Measurements from ENCODE around the gene PDF. TPM values are rescaled to one million over a fixed set of nuclear protein-coding genes. Genes with fewer than 3 reads are reported as not detected.

PDF gene
- polyA plus RNA-seq, 1 donor: 6.8 TPM

DNA sequence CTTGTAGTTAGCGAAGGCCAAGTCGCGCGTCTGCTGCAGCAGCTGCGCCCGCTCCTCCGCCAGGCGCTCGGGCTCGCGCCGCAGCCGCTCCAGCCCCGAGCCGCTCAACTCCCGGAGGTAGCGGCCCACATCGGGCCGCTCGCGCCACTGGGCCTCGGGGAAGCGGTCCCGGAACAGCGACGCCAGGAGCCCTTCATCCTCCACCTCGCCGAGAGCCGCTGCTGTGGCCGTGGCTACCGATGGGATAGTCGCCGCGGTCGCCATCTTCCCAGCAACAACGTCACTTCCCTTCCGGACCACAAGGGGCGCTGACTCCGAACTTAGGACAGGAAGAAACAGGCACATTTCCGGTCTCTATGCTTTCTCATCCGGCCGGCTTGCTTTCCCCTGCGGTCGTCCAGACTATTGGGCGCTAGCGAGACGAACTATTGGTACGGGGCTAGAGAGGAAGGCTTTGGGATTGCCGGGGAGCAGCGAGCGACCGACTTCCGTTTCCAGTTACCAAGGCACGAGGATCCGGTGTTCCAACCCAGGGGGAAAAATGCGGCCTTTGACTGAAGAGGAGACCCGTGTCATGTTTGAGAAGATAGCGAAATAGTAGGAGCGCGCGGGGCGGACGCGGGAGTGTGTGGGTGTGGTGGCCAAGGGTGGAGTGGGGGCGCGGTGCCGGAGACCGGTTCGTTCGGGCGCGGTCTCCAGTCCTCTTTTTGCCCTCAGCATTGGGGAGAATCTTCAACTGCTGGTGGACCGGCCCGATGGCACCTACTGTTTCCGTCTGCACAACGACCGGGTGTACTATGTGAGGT is 9.1 kb upstream of the PDF start, which contains the start of the genes COG8 and NIP7:
TSS of gene COG8 (minus strand) at position 276 of the 806 bp plus-strand sequence. CDS start at position 264, 12 bp downstream.
TSS of gene NIP7 (plus strand) at position 484 of the 806 bp plus-strand sequence. CDS start at position 542, 58 bp downstream.
- peak; percentile 97 for DNase-seq (ENCODE audit: low read depth)

DNA sequence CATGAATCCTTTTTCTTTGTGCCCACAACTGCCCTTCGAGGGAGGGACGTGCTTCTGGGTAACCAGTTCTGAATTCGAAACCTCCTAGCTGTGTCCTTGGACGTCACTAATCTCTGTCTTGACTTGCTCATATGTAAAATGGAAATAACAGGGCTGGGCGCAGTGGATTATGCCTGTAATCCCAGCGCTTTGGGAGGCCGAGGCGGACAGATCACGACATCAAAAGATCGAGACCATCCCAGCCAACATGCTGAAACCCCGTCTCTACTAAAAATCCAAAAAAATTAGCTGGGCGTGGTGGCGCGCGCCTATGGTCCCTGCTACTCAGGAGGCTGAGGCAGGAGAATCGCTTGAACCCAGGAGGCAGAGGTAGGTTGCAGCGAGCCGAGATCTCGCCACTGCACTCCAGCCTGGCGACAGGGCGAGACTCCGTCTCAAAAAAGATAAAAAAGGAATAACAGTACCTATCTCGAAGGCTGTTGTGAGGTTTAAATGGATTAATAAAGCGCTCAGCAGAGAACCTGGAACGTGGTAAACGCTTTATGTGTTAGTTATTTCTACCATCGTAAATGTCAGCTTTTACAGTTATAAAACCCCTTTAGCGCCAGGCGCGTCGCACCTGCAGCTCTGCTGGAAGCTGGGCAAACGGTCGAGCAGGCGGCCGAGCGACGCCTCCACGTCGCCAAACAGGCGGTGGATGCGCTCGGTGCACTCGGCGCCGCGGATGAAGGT is 8.3 kb upstream of the PDF start:
- DNase-seq (ENCODE audit: low read depth): no peak

DNA sequence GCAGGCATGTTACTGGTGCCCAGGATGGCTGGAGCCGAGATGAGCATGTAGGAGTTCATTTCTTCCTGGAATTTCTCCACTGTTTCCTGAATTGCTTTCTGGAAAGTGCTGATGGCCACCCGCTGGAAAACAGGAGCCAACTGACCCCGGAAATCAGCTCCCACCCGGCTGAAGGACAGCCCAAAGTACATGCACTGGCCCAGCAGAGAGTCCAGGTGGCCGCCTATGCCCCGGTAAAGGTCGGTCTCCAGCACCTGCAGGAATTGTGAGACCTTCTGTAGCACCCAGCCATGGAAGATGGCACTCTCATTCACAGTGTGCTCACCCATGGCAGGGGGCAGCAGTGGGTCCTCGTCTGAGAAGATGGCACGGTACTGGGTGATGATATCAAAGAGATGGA is 4.3 kb upstream of the PDF start:
- DNase-seq (ENCODE audit: low read depth): no peak

DNA sequence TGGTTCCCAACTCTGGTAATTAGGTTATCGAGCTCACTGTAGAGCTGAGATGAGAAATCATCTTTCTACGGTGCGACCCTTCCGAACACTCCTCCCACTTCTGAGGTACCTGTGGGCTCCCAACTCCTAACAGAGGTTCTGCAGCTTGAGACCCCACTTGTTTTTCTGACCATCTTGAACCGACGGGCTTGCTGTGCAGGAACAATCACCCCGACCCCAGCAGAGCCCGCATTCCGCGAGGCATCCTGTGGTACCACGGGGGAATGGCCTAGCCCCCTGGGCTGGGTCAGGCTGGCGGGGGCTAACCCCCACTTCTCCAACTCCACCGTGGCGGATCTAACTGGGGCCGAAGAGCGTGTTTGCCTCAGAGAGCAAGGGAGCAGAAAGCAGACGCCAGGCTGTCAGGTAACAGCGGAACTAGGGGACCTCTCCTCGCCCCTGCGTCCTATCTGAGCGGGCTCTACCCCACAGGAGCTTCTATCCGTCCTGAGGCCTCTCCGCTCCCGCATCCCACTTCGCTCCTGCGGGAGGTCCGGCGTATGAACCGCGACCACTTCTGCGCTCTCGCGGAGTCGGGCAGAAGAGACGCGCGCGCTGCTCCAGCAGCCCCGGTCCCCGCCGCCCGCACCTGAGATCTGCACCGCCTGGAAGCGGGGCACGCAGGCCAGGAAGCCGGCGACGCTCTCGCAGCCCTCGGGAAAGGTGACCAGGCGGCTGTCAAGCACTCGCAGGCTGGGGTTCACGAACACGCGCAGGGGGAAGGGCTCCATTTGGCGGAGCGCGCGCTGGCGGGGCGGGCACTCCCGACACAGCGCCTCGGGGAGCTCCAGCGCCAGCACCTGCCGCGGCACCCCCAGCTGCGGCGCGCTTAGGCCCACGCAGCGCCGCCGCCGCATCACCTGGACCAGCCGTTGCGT is 761 bp downstream of the PDF start:
- no peak for DNase-seq (ENCODE audit: low read depth)

DNA sequence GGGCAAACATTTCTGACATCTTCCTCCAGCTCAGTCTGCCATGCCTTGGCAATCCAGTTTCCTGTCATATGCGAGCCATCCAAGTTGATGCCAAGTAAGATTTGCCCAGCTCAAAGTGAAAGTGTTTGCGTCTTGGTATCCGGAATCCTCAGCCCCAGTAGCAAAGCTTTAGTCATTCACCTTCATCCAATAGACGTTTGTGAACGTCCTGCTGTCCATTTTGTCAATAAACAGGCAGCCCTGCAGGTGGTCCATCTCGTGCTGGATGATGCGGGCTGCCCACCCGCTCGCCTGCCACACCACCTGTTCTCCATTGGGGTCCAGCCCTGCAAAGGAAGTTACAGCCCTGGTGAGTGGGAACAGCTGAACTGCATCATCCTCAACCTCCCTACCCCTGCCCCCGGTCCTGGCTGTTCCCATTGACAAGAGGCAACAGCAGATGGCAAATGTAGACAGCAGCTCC is 1.5 kb downstream of the PDF start:
- no peak for DNase-seq (ENCODE audit: low read depth)

DNA sequence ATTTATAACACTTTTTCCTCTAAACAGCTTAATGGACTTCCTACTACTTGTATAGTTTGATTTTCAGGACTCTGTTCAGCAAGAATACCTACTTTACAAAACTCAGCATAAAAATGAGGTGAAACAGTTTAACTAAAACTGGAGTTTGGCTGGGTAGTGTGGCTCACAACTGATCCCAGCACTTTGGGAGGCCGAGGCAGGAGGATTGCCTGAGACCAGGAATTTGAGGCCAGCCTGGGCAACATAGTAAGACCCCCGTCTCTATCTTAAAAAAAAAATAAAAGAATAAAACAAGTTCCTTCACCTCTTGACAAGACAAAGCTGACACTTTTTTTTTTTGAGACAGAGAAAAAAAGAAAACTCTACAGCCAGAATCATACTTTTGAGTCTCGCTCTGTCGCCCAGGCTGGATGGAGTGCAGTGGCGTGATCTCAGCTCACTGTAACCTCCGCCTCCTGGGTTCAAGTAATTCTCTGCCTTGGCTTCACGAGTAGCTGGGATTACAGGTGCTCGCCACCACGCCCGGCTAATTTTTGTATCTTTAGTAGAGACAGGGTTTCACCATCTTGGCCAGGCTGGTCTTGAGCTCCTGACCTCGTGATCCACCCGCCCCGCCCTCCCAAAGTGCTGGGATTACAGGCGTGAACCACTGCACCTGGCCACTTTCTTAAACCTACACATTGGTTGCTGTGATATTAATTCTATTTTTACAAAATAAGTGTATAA is 2.6 kb downstream of the PDF start:
- DNase-seq (ENCODE audit: low read depth): no peak

DNA sequence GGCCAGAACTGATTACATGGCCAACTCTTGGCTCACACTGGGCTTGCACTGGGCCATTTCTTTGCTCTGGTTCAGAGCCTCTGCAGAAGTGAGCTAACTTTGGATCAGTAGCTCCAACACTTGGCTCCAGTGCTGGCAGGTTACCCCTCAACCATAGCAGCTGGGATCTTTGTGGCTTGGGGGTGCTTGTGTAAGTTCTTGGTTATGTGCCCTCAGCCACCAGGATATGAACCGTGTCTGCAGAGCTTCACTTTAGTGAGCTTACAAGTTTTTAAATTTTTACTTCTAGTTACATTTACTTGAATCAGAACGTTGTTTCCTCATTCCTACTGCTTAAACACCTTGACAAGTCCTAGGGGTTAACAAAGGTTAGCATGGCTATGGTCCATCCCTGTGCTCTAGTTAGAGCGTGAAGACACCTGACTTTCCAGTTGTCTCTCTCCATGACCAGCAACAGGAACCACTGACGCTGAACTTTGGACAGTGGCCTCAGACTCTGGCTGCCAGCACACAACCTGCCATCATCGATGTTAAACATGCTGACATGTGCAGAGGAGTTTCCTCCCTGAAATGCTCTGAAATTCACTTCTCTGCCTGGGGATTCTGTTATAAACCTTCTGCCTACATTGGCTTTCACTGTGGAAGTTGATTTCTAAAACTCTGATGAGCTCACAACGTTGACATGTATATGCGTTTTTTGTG is 4.1 kb downstream of the PDF start:
- DNase-seq (ENCODE audit: low read depth): no peak

DNA sequence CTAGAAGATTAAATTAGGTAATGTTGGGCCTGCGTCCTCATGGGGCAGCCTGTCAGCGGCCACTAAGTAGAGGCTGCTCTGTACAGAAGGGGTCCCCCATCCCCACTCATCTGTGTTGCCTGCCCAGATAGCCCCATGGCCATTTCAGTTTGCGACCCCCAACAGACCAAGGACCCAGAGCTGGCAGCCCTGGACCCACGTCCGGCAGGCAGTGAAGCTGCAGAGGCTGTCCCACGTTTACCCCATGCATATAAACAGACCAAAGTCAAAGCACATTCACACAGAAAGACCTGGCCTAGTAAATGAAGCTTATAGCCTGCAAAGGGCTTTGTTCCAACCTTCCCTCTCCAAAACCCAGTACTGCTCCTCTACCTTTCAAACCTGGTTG is 4.6 kb downstream of the PDF start:
- no peak for DNase-seq (ENCODE audit: low read depth)

DNA sequence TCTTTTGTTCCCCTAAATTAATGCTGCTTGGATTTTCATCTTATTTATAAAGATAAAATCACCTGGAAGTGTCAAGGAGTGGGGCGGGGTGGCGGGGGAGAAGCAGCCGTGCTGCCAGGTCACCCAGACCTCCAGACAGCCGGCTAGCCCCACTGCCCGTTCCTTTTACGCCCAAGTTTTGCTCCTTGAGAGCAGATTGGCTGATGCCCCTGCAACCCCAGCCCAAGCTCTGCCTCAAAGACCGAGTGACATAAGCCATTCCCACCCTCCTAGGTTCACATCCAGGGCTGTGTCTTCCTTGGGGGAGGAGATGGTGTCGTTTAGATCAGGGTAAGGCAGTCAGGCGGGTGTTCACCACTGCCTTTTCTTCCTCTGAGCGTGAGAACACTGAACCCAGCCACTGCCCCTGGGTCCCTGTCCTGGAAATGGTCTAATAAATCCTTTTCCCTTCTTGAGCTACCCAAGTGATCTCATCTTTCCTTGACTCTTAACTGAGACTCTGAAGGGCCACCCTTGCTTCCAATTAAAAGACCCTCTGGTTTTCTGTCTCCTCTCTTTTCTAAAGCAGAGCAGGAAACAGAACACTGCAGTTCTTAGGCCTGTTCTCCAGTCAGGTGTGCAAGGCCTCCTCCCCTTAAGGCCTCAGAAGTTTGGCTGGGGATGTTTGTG is 5.7 kb downstream of the PDF start:
- no peak for DNase-seq (ENCODE audit: low read depth)

DNA sequence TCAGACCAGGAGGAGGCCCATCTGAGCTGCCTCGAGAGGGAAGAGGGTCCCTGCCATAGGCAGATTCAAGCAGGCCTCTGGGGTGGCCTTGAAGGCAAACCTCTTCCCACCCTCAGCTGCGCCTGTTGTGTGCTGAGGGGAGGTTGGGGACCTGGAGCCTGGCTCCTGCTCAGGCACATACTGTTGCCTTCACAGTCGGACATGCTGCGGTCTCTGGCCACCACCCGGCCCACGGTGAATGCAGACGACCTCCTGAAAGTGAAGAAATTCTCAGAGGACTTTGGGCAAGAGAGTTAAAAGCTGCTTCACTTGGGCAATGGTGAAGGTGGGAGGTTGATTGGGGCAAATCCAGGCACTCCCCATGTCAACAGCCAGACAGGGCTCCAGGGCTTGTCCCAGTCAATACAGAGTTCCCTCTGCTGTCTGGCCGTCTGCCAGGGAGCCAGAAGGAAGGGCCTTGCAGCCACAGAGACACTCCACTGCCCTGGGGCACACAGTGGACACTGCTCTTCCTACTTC is 6.3 kb downstream of the PDF start:
- no peak for DNase-seq (ENCODE audit: low read depth)

DNA sequence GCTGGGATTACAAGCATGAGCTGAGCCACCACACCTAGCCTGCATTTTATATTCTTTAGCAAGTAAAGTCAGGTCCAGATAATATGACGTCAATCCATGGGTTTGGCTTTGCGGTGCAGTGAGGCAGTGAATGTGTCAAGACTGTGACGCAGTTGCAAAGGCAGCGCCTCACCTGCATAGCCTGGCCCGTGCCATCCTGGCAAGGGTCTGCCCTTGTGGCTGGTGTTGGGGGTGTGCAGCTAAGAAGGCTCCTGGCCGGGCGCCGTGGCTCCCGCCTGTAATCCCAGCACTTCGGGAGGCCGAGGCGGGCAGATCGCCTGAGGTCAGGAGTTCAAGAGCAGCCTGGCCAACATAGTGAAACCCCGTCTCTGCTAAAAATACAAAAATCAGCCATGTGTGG is 7.0 kb downstream of the PDF start:
- no peak for DNase-seq (ENCODE audit: low read depth)

DNA sequence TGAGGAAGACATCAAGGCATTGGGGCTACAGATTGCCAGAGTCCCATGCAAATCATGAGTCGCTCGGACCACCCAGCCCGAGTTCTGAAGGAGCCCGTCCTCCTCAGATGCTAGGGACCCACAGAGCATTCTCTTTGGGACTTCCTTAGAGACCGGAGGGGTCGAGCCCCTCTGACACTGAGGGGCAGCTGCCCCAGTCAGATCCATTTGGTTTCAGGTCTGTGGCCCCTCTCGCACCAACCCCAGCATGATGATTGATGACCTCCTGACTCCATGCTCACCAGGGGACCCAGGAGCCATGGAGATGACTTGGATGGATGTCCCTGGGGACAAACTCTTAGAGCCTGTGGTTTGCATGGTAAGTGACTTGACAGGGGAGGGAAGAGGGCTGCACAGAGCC is 8.0 kb downstream of the PDF start:
- no peak for DNase-seq (ENCODE audit: low read depth)

DNA sequence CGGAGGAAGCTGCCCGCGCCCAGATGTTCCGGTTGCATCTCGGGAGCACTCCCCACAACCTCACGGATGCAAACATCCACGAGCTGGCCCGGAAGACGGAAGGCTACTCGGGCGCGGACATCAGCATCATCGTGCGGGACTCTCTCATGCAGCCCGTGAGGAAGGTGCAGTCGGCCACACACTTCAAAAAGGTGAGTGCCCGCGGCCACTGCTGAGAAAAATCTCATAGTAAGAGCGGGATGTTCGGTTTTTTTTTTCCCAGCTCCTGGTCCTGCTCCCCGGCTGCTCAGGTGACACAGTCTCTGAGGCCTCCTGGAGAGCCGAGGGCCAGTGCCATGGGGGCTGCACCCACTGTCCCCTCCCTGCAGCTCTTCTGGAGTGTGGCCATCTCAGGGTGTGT is 9.3 kb downstream of the PDF start:
- no peak for DNase-seq (ENCODE audit: low read depth)

DNA sequence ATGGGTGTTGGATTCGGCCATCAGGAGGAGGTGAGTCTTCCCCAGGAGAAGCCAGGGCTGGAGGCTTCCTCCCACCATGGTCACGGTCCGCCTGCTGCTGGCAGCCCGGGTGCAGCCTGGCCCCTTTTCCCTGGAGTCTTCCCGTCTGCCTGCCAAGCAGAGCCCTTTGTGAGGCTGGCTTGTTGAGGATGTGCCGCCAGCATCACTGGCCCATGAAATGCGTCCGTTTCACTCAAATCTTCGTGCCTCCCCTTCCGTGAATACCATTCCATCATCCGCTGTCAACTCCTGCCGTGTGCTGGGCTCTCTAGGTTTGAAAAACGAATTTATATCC is 9.7 kb downstream of the PDF start:
- DNase-seq (ENCODE audit: low read depth): no peak

DNA sequence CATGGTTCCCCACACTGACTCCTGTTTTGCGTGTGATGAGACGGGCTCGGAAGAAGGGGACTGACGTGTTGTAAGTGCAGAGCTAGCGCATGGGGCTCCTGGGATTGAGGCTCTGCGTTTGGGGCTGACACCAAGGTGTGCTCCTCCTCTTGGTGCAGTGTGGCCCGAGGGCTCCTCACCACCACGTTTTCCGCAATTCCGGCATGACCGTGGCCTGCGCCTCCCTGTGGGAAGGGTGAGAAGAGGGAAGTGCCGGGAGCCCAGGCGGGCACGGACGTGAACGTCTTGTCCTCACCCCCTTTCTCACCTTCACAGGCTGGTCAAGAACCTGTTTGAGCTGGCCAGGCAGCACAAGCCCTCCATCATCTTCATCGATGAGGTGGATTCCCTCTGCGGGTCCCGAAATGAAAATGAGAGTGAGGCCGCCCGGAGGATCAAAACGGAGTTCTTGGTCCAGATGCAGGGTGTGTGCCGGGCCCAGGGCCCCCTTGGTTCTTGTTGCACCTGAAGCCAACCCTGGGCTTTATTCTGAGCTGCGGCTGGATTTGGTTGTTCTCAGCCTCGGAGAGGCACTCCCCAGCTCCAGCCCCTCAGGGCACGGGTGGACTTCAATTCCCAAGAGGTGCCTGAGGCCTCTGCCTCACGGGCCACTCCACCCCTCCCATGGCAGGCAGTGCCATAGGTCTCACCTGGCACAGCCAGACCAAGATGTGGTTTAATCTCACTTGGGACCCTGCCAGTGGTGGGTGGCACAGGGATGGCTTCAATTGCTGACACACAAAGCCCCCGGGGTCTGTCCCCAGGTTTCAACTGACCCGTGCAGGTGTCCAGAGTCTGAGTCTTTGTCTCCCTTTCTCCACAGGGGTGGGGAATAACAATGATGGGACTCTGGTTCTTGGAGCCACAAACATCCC is 10.3 kb downstream of the PDF start:
- DNase-seq (ENCODE audit: low read depth): no peak

DNA sequence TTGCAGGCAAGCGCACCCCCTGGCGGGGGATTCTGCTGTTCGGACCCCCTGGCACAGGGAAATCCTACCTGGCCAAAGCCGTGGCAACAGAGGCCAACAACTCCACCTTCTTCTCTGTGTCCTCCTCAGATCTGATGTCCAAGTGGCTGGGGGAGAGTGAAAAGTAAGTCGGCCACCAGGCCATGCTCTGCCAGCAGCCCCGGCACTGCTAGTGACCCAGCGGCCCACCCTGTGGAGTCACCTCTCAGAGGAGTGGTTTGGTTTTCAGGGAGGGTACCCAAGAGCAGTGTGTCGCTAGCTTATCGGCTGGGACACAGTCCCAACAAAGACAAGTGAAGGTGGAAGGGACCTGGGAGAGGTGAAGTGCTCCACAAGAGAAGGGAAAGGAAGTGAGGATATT is 11.0 kb downstream of the PDF start:
- no peak for DNase-seq (ENCODE audit: low read depth)

DNA sequence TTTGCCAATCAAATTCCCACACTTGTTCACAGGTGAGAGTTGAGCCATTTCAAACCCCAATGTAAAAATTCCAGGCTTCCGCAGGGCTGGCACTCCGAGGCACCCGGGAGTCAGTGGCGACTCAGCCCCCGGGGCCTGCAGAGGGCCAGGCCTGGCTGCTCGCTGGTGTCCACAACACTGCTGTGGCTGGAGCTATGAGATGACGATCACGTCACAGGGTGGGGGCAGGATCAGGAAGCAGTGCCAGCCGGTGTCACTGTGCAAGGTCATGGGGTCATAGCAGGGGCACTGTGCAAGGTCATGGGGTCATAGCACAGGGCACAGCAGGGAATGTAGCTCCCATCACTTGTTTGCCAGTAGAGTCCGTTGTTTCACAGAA is 11.5 kb downstream of the PDF start:
- DNase-seq (ENCODE audit: low read depth): no peak

DNA sequence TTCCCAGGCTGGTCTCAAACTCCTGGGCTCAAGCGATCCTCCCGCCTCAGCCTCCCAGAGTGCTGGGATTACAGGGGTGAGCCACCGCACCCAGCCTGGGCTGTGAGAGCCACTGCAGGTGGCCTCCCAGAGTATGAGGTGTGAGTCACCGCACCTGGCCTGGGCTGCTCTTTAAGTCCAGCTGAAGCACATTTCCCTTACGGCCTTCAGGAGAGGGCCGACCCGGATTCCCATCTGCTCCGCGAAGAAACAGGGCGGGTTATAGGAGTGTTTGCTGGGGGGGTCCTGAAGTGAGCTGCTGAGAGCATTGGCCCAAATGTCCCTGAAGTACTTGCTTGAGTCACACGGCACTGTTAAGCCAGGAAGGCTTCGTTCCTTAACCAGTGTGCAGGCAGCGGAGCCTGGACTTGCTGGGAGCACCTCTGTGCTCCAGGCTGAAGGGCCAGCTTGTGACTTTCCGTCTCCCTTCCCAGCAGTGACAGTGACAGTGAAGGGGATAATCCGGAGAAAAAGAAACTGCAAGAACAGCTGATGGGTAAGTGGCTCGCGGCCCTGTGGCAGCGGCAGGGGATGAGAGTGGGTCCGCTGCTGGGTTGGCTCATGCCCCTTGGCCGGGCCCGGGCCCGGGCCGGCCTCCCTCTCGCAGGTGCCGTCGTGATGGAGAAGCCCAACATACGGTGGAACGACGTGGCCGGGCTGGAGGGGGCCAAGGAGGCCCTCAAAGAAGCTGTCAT is 12.0 kb downstream of the PDF start:
- DNase-seq (ENCODE audit: low read depth): no peak
